ENCODE data around the gene NUP37. TPM values are rescaled to one million over a fixed set of nuclear protein-coding genes. Genes with fewer than 3 reads are reported as not detected.

NUP37 gene
- total and polyA plus RNA-seq, 11 donors, result 7.6 to 26.2 (median 16.1) TPM

DNA sequence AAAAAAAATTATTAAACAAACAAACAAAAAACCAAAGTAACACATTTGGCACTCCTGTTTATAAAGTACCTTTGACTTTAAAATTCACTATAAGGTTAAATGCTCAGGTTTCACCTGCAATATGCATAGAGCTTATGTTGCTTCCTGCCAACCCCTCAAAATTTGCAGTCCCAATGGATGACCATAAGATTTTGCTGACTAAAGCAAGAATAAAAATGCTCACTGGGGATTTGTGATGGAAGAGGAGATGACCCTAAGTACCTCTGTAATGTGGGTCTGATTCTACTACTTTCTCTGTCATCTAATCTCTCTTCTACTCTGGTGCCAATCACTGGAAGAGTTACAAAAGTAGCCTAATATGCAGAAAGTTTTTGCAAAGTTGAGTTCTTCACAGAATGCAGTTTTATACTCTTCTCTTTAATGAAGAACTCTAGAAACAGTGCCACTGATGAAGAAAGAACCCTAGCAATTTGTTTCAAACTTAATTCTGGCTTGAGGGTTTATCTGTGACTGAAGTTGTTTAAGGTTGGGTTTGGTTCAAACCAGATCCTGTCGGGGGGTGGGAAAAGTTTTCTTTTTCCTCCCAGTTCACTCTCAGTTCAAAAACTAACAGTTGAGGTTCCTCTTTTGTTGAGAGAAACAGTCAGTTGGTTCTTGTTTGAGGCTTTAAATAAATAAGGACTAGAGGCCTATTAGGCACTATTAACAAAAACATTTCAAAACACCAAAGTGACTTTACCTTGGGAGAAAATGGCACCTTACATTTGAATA is 69.1 kb downstream of the NUP37 start:
- Histone ChIP-seq H3K27me3 (no peaks in the 10 kb centered on the region), H3K36me3 (peaks cover 0 to 98% (median 84%) of the 10 kb centered on the region in 9 donors), H3K4me3 (no peak overlapping the region), H3K27ac (no peak overlapping the region), H3K4me1 (peaks cover 0 to 4% (median 0%) of the 10 kb centered on the region in 12 donors), H3K9me3 (no peaks in the 10 kb centered on the region)
- TF ChIP-seq, protein P1, sequence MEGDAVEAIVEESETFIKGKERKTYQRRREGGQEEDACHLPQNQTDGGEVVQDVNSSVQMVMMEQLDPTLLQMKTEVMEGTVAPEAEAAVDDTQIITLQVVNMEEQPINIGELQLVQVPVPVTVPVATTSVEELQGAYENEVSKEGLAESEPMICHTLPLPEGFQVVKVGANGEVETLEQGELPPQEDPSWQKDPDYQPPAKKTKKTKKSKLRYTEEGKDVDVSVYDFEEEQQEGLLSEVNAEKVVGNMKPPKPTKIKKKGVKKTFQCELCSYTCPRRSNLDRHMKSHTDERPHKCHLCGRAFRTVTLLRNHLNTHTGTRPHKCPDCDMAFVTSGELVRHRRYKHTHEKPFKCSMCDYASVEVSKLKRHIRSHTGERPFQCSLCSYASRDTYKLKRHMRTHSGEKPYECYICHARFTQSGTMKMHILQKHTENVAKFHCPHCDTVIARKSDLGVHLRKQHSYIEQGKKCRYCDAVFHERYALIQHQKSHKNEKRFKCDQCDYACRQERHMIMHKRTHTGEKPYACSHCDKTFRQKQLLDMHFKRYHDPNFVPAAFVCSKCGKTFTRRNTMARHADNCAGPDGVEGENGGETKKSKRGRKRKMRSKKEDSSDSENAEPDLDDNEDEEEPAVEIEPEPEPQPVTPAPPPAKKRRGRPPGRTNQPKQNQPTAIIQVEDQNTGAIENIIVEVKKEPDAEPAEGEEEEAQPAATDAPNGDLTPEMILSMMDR (IDR thresholded peaks at IDR 0.05), result no peak
- TF ChIP-seq POLR2A (IDR thresholded peaks at IDR 0.05), result no peak
- intact Hi-C loops (cut with DNase I), result no loop called here
- 75 to 90% (median 86%) methylated on average over 1 of the region's 1 CpG for WGBS, 4 donors
- ATAC-seq (no peak), DNase-seq (no peak)

- no peak for ATAC-seq
- 85 to 93% (median 87%) methylated on average over 1 of the region's 1 CpG for WGBS, 4 donors
These were observed 76.0 kb downstream of the NUP37 start for GRCh38 chr12:102043928-102044327.

DNA sequence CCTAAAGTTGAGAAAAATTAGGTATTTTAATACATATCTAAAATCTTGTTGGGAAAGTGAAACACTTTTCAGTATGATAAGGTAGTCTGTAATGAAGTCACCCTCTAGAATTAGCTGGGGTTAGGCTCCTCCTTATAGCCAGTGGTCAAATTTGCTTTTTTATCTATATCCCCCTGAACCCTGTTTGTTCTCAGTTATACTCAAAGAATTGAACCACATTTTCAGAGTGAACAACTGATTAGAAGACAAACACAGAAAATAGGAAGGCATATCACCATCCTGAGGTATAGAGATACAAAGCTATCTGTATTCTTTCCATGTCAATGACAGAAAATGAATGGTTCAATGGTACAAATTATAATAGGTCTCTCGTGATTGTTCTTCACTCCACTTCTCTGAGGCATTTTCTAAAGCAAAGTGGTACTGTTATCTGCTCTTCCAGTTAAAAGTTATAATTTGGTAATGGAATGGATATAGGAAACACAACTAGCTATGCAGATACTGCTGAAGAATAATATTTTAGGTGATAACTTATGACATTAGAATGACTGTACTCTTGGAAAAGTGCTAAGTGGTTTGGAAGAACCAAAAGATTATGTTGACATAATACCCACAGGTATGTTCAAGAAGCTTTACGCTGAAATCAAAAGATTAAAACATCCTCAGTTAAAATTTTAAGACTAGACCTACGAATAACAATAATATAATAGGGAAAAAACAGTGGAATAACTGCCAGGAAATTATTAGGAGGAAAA is 85.7 kb downstream of the NUP37 start:
- no peak for ATAC-seq

More at GRCh38 chr12:102043928-102044327, 76.0 kb downstream of the NUP37 start:
- H3K27ac ChIP-seq, result no peak overlapping the region
- H3K36me3 ChIP-seq, result peaks cover 0 to 100% (median 98%) of the 10 kb centered on the region in 9 donors
- H3K27me3 ChIP-seq, result no peaks in the 10 kb centered on the region
- intact Hi-C loops (cut with DNase I), result no loop called here
- no peak for DNase-seq
- H3K4me1 ChIP-seq, result no peaks in the 10 kb centered on the region
- no peaks in the 10 kb centered on the region for H3K9me3 ChIP-seq
- H3K4me3 ChIP-seq, result no peak overlapping the region
- TF ChIP-seq POLR2A (IDR thresholded peaks at IDR 0.05), result no peak
- TF ChIP-seq, protein P1 (IDR thresholded peaks at IDR 0.05), result no peak

More for the DNA sequence above, 85.7 kb downstream of the NUP37 start:
- intact Hi-C loops (cut with DNase I), result no loop called here
- Histone ChIP-seq H3K27me3 (no peaks in the 10 kb centered on the region), H3K36me3 (peaks cover 0 to 91% (median 63%) of the 10 kb centered on the region in 9 donors), H3K27ac (no peak overlapping the region), H3K9me3 (no peaks in the 10 kb centered on the region), H3K4me3 (no peak overlapping the region), H3K4me1 (no peaks in the 10 kb centered on the region)
- TF ChIP-seq POLR2A (IDR thresholded peaks at IDR 0.05), result no peak
- TF ChIP-seq, protein P1 (IDR thresholded peaks at IDR 0.05), result no peak
- no peak for DNase-seq
- 59 to 61% (median 59%) methylated on average over 3 of the region's 3 CpGs for WGBS, 4 donors
